B cell (primary cell): ENCODE data around the gene PRKRIP1. TPM values are rescaled to one million over a fixed set of nuclear protein-coding genes. Genes with fewer than 3 reads are reported as not detected.
A peak's percentile ranks its signal among the peaks of the same experiment; 100 is the strongest.

Experiments
- ATAC-seq: fragments of 200-7000 bp; cut with Tn5 transposase; one replicate; pipeline ENCODE4 v1.10.0; 2021; ENCODE audit warnings: low read depth, mild to moderate bottlenecking, moderate number of reproducible peaks, moderate library complexity
- CTCF ChIA-PET: fragments of 350-600 bp; sonication (Branson Sonifier 250); formaldehyde crosslinking; loops from one replicate; lab custom pipeline; 2021; ENCODE audit warnings: antibody characterized with exemption, inconsistent platforms; lab: Charles Lee
- POLR2A ChIA-PET: fragments of 350-600 bp; sonication (Branson Sonifier 250); formaldehyde crosslinking; loops from one replicate; lab custom pipeline; 2021; ENCODE audit warnings: antibody characterized with exemption; lab: Charles Lee
- DNase-seq: peaks from one replicate; pipeline ENCODE4 v3.0.0; 2013
- H2AFZ ChIP-seq: 2 replicates; pipeline ENCODE4 v1.6.1; 2012; ENCODE audit warnings: mild to moderate bottlenecking, low read depth, low read length; ENCODE audit not compliant: insufficient read depth, poor library complexity, severe bottlenecking
- H3K27ac ChIP-seq, 2 donors: 1 replicate in 1 of 2; 2 replicates in 1 of 2; pipeline ENCODE4 v1.5.1; 2012 to 2013; ENCODE audit warnings: low read length in 2 of 2, mild to moderate bottlenecking in 2 of 2, moderate library complexity in 1 of 2
- H3K27me3 ChIP-seq, 4 experiments: fragments of 200-600 bp in 1 of 4; sonication (generic) in 1 of 4; replicated peaks in 1 of 4; 1 replicate in 2 of 4; 2 replicates in 2 of 4; pipeline versions ENCODE4 v1.6.1 to v1.7.0; 2013 to 2016; ENCODE audit warnings: low read length in 3 of 4, mild to moderate bottlenecking in 2 of 4, mixed read lengths in 1 of 4, moderate library complexity in 1 of 4; ENCODE audit not compliant: insufficient read depth in 4 of 4, control insufficient read depth in 3 of 4; ENCODE audit errors: control extremely low read depth in 1 of 4
- H3K36me3 ChIP-seq, 2 experiments: replicated peaks in 1 of 2; 1 replicate in 1 of 2; 2 replicates in 1 of 2; pipeline versions ENCODE4 v1.6.1 to v1.7.1; 2013; ENCODE audit warnings: low read length in 1 of 2; ENCODE audit not compliant: insufficient read depth in 2 of 2, control insufficient read depth in 1 of 2; ENCODE audit errors: control extremely low read depth in 1 of 2, extremely low read depth in 1 of 2
- H3K4me1 ChIP-seq, 2 donors: fragments of 200-600 bp in 1 of 2; sonication (generic) in 1 of 2; 1 replicate in 1 of 2; 2 replicates in 1 of 2; pipeline versions ENCODE4 v1.5.1 to v1.6.1; 2013 to 2017; ENCODE audit warnings: low read length in 2 of 2; ENCODE audit not compliant: control insufficient read depth in 2 of 2, insufficient read depth in 2 of 2
- H3K4me2 ChIP-seq: replicated peaks from 2 replicates; pipeline ENCODE3; 2012; ENCODE audit warnings: mild to moderate bottlenecking, low read depth, low read length; ENCODE audit not compliant: poor library complexity, severe bottlenecking
- H3K4me3 ChIP-seq, 5 experiments: fragments of 200-600 bp in 1 of 5; sonication (generic) in 1 of 5; 1 replicate in 3 of 5; 2 replicates in 2 of 5; pipeline versions ENCODE4 v1.5.1 to v1.7.0; 2011 to 2016; ENCODE audit warnings: low read length in 4 of 5, mild to moderate bottlenecking in 4 of 5, low read depth in 2 of 5, control low read depth in 1 of 5, moderate library complexity in 1 of 5; ENCODE audit not compliant: insufficient read depth in 1 of 5; ENCODE audit errors: control extremely low read depth in 1 of 5, extremely low read depth in 1 of 5
- H3K79me2 ChIP-seq: fragments of 200-600 bp; sonication (generic); one replicate; pipeline ENCODE4 v1.6.0; 2016; ENCODE audit warnings: low read length; ENCODE audit not compliant: control insufficient read depth, insufficient read depth
- H3K9ac ChIP-seq: fragments of 200-600 bp; sonication (generic); 2 replicates; pipeline ENCODE4 v1.6.1; 2017; ENCODE audit warnings: mild to moderate bottlenecking, low read length, moderate library complexity
- H3K9me3 ChIP-seq, 3 donors: one replicate each; pipeline versions ENCODE4 v1.6.1 to v1.7.1; 2013; ENCODE audit warnings: low read length in 2 of 3; ENCODE audit not compliant: control insufficient read depth in 2 of 3, insufficient read depth in 1 of 3; ENCODE audit errors: control extremely low read depth in 1 of 3
- H4K20me1 ChIP-seq: 2 replicates; pipeline ENCODE4 v1.6.0; 2012; ENCODE audit warnings: mild to moderate bottlenecking, low read length; ENCODE audit not compliant: insufficient read depth, control insufficient read depth, poor library complexity, severe bottlenecking
- H3K27ac Mint-ChIP-seq: one replicate; pipeline ENCODE4 v1.8.0; 2021; ENCODE audit warnings: mixed read lengths
- H3K27me3 Mint-ChIP-seq: one replicate; pipeline ENCODE4 v1.8.0; 2021; ENCODE audit warnings: mixed read lengths
- H3K4me1 Mint-ChIP-seq: one replicate; pipeline ENCODE4 v1.8.0; 2021; ENCODE audit warnings: mixed read lengths
- H3K4me3 Mint-ChIP-seq: one replicate; pipeline ENCODE4 v1.8.0; 2021; ENCODE audit warnings: mixed read lengths
- H3K9me3 Mint-ChIP-seq: one replicate; pipeline ENCODE4 v1.8.0; 2022; ENCODE audit warnings: mixed read lengths; ENCODE audit not compliant: insufficient read depth
- EZH2 ChIP-seq: IDR thresholded peaks from 2 replicates; pipeline ENCODE4 v1.6.1; 2012; ENCODE audit warnings: borderline replicate concordance, low read depth, mild to moderate bottlenecking, moderate library complexity, low read length; ENCODE audit not compliant: insufficient read depth, poor library complexity, severe bottlenecking
- WGBS: methylation state at CpG from one replicate; pipeline ENCODE4 v1.1.5; 2013; ENCODE audit warnings: missing lambda C conversion rate; ENCODE audit not compliant: insufficient coverage; 5-methylcytosine and 5-hydroxymethylcytosine counted together
- intact Hi-C: fragments of 100-400 bp; cut with micrococcal nuclease; formaldehyde crosslinking; loops from one replicate; pipeline ENCODE4 v1.10.0; 2022
- polyA plus RNA-seq: library from polyadenylated mRNA; depleted of rRNA; stranded (reverse); fragments of >200 nt; gene quantifications from 2 replicates; pipeline ENCODE4 v1.2.3, GENCODE V29; 2012
- total RNA-seq, 2 donors: library from RNA; stranded (reverse); fragments of 120-200 nt in 1 of 2; gene quantifications; 1 replicate in 1 of 2; 2 replicates in 1 of 2; pipeline versions ENCODE4 v1.2.3 to v1.2.4, GENCODE V29; 2013 to 2022
- TF ChIP-seq, protein P1 (sequence below): fragments of 200-600 bp; IDR thresholded peaks from one replicate; pipeline ENCODE4 v1.8.0; 2022; ENCODE audit warnings: antibody characterized with exemption, mild to moderate bottlenecking

The PRKRIP1 gene
- total and polyA plus RNA-seq, 2 donors (not counting 1 experiment from before 2014, with no cell fraction given), result 57.1 to 59.1 TPM

DNA sequence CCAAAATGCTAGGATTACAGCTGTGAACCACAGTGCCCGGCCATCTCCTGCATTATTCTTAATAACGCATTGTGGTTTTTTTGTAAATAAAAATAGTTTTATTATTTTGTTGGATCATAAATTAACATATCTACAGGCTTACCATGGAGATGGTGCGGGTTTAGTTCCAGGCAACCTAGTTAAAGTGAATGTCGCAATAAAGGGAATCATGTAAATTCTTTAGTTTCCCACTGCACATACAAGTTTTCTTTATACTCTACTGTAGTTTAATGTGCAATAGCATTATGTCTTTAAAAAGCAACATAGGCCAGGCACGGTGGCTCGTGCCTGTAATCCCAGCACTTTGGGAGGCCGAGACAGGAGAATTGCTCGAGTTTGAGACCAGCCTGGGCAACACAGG lies 2.4 kb downstream of the PRKRIP1 start:
- Histone ChIP-seq H3K79me2 (peaks cover 37% of the 10 kb centered on the region), H3K9me3 (no peaks in the 10 kb centered on the region), H2AFZ (no peak overlapping the region), H3K27ac (no peak overlapping the region), H3K9ac (no peak overlapping the region), H3K4me2 (no peak overlapping the region), H4K20me1 (peaks cover 12% of the 10 kb centered on the region), H3K4me1 (peaks cover 15 to 21% of the 10 kb centered on the region in 2 donors), H3K27me3 (no peaks in the 10 kb centered on the region), H3K4me3 (no peak overlapping the region), H3K36me3 (peaks cover 4 to 42% of the 10 kb centered on the region in 2 experiments)
- Mint-ChIP-seq H3K9me3 (no peaks in the 10 kb centered on the region), H3K4me3 (no peak overlapping the region), H3K27me3 (no peaks in the 10 kb centered on the region), H3K4me1 (peaks cover 29% of the 10 kb centered on the region), H3K27ac (no peak overlapping the region)
- ChIA-PET CTCF (interaction anchor here (1.0 to 8.9 kb wide), 4 partner anchors 7 to 51 kb away, joined by 4 to 76 read pairs (median 11); no protein-coding TSS in a partner anchor), POLR2A (interaction anchor here (2.5 kb wide), 1 partner anchor 9 kb away, joined by 10 read pairs; no protein-coding TSS in a partner anchor)
- intact Hi-C loops, result no loop called here
- DNase-seq, result no peak
- no peak for ATAC-seq
- TF ChIP-seq, protein P1, sequence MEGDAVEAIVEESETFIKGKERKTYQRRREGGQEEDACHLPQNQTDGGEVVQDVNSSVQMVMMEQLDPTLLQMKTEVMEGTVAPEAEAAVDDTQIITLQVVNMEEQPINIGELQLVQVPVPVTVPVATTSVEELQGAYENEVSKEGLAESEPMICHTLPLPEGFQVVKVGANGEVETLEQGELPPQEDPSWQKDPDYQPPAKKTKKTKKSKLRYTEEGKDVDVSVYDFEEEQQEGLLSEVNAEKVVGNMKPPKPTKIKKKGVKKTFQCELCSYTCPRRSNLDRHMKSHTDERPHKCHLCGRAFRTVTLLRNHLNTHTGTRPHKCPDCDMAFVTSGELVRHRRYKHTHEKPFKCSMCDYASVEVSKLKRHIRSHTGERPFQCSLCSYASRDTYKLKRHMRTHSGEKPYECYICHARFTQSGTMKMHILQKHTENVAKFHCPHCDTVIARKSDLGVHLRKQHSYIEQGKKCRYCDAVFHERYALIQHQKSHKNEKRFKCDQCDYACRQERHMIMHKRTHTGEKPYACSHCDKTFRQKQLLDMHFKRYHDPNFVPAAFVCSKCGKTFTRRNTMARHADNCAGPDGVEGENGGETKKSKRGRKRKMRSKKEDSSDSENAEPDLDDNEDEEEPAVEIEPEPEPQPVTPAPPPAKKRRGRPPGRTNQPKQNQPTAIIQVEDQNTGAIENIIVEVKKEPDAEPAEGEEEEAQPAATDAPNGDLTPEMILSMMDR, result no peak
- TF ChIP-seq EZH2, result no peak
- WGBS, result 100% methylated on average over 4 of the region's 8 CpGs

DNA sequence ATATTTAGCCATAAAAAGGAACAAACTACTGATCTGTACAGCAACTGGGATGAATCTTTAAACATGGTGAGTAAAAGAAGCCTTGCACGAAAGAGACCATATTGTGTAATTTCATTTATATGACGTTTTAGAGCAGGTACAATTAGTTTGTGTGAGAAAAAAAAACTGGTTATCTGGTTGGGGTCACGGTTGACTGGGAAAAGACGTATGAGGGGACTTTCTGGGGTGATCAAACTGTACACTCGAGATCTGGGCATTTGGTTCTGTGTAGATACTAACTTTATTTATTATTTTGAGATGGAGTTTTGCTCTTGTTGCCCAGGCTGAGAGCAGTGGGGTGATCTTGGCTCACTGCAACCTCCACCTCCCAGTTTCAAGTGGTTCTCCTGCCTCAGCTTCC lies 4.2 kb downstream of the PRKRIP1 start:
- no peak for DNase-seq
- TF ChIP-seq EZH2, result no peak
- TF ChIP-seq, protein P1, result no peak
- 79% methylated on average over 4 of the region's 5 CpGs for WGBS
- H4K20me1 ChIP-seq, result peaks cover 22% of the 10 kb centered on the region
- peaks cover 37% of the 10 kb centered on the region for H3K4me1 Mint-ChIP-seq
- no peak overlapping the region for H3K9ac ChIP-seq
- peaks cover 5 to 56% of the 10 kb centered on the region in 2 experiments for H3K36me3 ChIP-seq
- ATAC-seq, result no peak
- no peaks in the 10 kb centered on the region for H3K27me3 ChIP-seq
- no peaks in the 10 kb centered on the region for H3K27me3 Mint-ChIP-seq
- no peaks in the 10 kb centered on the region for H3K9me3 ChIP-seq
- no peak overlapping the region for H3K4me2 ChIP-seq
- no peak overlapping the region for H3K27ac ChIP-seq
- no peak overlapping the region for H2AFZ ChIP-seq
- H3K27ac Mint-ChIP-seq, result peak overlapping the region; percentile 59
- peak overlapping the region; percentile 6 for H3K4me3 Mint-ChIP-seq
- no peaks in the 10 kb centered on the region for H3K9me3 Mint-ChIP-seq
- H3K4me1 ChIP-seq, result peaks cover 12 to 25% of the 10 kb centered on the region in 2 donors
- intact Hi-C loops, result no loop called here
- ChIA-PET CTCF (interaction anchor here (1.1 to 23.0 kb wide), 3 partner anchors 12 to 94 kb away, joined by 3 to 1182 read pairs (median 3); partner anchors contain the start of gene ORAI2), POLR2A (no interaction called here)
- no peak overlapping the region for H3K4me3 ChIP-seq
- H3K79me2 ChIP-seq, result peaks cover 49% of the 10 kb centered on the region
